ENCODE measurements around the gene GNG12.

DNA sequence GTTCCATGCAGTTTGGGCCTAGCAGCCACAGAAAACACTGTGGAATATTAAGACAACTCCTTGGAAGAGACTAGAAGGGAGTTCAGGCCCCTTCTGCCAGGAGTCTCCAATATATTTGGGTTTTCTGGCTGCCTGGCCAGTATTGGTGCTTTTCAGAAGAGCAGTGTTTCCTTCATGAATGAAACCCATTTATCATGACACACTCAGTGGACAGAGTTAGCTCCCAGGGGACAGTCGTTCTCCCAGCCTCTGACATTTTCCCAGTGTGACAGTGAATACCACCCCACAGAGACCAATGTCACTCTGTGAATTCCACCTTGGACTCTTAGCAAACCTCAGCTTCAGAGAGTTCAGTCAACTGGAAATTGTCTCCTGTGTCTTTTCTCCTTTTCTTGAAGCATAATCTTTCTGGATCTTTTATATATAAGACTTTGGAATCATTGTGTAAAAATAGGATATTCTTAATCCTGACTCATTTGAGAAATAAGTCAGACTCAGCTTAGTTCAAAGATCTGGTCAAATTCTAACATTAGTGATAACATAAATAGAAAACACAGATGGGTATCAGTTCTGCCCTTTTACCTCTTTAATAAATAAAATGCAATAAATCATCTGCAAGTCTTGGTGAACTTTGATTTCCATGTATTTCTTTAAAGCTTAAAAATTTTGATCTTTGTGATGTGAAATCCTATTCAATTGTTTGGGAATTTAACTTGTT is 40.4 kb downstream of the GNG12 start:
- no peak for TF ChIP-seq POLR2AphosphoS5 (IDR thresholded peaks at IDR 0.05)
- TF ChIP-seq, protein P1, sequence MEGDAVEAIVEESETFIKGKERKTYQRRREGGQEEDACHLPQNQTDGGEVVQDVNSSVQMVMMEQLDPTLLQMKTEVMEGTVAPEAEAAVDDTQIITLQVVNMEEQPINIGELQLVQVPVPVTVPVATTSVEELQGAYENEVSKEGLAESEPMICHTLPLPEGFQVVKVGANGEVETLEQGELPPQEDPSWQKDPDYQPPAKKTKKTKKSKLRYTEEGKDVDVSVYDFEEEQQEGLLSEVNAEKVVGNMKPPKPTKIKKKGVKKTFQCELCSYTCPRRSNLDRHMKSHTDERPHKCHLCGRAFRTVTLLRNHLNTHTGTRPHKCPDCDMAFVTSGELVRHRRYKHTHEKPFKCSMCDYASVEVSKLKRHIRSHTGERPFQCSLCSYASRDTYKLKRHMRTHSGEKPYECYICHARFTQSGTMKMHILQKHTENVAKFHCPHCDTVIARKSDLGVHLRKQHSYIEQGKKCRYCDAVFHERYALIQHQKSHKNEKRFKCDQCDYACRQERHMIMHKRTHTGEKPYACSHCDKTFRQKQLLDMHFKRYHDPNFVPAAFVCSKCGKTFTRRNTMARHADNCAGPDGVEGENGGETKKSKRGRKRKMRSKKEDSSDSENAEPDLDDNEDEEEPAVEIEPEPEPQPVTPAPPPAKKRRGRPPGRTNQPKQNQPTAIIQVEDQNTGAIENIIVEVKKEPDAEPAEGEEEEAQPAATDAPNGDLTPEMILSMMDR (IDR thresholded peaks at IDR 0.05), result no peak

Measured in upper lobe of left lung (tissue), 4 donors.